Kidney epithelial cell (primary cell): Measurements from ENCODE around the gene METTL9. TPM values are rescaled to one million over a fixed set of nuclear protein-coding genes. Genes with fewer than 3 reads are reported as not detected.
"Not testable (repeated sequence)": the region's sequence is repeated elsewhere in the genome, so short reads cannot be mapped to it uniquely, and the experiment has no call there.

Experiments
- DNase-seq: peaks from one replicate; pipeline ENCODE4 v3.0.0-alpha.2; 2010; ENCODE audit warnings: low read depth
- H3K27me3 ChIP-seq: 2 replicates; pipeline ENCODE4 v1.6.0; 2011; ENCODE audit warnings: low read length; ENCODE audit not compliant: control insufficient read depth, insufficient read depth
- H3K36me3 ChIP-seq: 2 replicates; pipeline ENCODE4 v1.5.1; 2011; ENCODE audit warnings: low read length; ENCODE audit not compliant: control insufficient read depth, insufficient read depth
- H3K4me3 ChIP-seq: 2 replicates; pipeline ENCODE4 v1.5.1; 2011; ENCODE audit warnings: low read depth, mild to moderate bottlenecking, control low read depth, low read length
- total RNA-seq: library from RNA; depleted of rRNA; stranded (reverse); fragments of >200 nt; gene quantifications from 2 replicates; pipeline ENCODE4 v1.2.3, GENCODE V29; 2015
- TF ChIP-seq, protein P1 (sequence below): IDR thresholded peaks from 2 replicates; pipeline ENCODE4 v1.5.1; 2011; ENCODE audit warnings: mild to moderate bottlenecking, moderate library complexity, low read length, control low read depth, inconsistent platforms; ENCODE audit not compliant: insufficient read depth, poor library complexity, severe bottlenecking

METTL9 gene
- 188 and 209 TPM in 2 replicates for total RNA-seq

DNA sequence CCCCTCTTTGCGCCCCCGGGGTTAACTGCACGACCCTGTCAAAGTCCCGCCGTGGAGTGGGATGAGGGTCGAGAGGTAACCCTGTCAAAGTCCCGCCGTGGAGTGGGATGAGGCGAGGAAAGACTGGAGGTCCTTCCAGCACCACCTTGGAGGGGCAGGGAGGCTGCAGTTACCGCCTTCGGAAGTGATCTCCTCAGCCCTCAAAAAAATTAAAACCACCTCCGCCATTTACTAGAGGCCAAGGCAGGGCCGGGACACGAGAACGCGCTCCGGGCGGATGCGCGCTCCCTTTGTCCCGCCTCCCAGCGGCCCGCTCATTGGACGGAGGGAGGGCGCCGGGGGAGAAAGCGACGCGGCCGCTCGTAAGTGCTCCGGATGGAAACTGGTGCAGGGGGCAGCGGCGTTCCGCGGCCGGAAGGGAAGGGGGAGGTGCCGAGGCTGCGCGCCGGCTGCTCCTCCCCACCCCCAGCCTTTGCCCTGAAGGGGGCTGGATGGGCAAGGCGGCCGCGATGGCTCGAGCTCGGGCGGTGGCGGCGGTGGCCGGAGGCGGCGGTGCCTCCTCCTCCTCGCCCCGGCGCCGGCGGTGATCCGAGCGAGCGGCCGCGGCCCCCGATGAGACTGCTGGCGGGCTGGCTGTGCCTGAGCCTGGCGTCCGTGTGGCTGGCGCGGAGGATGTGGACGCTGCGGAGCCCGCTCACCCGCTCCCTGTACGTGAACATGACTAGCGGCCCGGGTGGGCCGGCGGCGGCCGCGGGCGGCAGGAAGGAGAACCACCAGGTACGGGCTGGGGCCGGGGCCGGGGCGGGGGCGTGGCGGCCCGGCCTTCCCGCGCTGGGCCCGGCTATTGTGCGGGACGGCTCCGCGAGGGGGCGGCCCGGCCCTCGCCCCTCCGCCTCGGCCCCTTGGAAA, at the start of gene METTL9:
Gene METTL9, plus strand, starts transcription at position 456 of the 909 bp plus-strand sequence. Its CDS starts 157 bp downstream, at position 613.
- DNase-seq = peak; percentile 55
- H3K36me3 ChIP-seq = no peaks in the 10 kb centered on the region
- peak within 1 kb of the TSS; percentile 79 for H3K4me3 ChIP-seq
- no peaks in the 10 kb centered on the region for H3K27me3 ChIP-seq
- TF ChIP-seq, protein P1, sequence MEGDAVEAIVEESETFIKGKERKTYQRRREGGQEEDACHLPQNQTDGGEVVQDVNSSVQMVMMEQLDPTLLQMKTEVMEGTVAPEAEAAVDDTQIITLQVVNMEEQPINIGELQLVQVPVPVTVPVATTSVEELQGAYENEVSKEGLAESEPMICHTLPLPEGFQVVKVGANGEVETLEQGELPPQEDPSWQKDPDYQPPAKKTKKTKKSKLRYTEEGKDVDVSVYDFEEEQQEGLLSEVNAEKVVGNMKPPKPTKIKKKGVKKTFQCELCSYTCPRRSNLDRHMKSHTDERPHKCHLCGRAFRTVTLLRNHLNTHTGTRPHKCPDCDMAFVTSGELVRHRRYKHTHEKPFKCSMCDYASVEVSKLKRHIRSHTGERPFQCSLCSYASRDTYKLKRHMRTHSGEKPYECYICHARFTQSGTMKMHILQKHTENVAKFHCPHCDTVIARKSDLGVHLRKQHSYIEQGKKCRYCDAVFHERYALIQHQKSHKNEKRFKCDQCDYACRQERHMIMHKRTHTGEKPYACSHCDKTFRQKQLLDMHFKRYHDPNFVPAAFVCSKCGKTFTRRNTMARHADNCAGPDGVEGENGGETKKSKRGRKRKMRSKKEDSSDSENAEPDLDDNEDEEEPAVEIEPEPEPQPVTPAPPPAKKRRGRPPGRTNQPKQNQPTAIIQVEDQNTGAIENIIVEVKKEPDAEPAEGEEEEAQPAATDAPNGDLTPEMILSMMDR = no peak

DNA sequence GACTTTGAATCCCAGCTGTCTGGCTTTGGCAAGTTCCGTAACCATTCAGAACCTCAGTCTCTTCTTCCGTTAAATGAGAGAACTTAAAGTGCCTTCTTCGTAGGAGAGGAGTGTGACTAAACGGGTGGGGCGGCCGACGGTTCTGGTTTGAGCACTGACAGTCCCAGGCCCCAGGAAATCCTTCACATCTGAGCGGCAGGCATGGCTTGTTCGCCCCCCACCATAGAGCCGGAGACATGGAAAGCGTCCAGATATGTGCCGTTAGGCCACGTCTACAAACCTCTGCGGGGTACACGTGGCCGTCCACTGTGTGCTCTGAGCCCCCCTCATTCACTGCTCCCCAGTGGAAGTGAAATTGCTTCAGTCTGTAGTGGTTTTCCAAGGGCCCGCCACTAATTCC, 49.4 kb upstream of the METTL9 start:
- DNase-seq, H3K4me3 ChIP-seq, H3K27me3 ChIP-seq, H3K36me3 ChIP-seq: not testable (repeated sequence)

DNA sequence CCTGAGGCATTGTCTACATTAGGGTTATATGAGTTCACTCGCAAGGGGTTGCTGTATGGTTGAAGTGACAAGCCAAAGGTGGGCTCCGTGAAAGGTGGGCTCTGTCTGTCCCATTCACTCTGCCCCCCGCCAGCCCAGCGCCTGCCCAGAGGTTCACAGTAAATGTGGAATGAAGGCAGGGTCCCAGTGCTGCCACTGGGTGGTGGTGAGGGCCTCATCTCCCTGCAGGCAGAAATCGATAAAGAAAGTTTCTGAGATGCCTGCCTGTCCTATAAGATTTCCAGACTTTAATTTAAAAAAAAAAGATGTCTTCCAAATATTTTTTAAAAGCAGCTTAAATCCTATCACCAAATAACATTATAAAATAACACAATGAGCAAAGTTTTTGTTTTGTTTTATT, 48.9 kb upstream of the METTL9 start:
- not testable (repeated sequence) for H3K4me3 ChIP-seq, H3K36me3 ChIP-seq, DNase-seq, H3K27me3 ChIP-seq

DNA sequence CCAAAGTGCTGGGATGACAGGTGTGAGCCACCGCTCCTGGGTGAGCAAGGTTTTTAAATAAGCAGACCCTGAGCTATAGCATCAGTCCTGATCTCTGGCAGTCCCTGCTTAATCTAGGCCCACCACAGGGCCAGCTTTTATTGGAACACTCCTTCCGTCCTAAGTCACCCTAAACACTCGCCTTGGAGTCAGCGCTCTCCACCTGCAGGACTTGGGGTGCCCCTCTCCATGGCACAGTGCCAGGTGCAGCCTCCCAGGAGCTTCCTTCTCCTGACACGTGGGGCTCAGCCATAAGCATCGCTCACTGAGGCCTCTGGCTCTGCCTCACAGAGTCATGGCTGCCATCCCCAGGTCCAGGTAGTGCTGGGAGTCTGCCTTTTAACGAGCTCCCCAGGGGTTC, 48.3 kb upstream of the METTL9 start:
- H3K36me3 ChIP-seq, DNase-seq, H3K27me3 ChIP-seq, H3K4me3 ChIP-seq: not testable (repeated sequence)

DNA sequence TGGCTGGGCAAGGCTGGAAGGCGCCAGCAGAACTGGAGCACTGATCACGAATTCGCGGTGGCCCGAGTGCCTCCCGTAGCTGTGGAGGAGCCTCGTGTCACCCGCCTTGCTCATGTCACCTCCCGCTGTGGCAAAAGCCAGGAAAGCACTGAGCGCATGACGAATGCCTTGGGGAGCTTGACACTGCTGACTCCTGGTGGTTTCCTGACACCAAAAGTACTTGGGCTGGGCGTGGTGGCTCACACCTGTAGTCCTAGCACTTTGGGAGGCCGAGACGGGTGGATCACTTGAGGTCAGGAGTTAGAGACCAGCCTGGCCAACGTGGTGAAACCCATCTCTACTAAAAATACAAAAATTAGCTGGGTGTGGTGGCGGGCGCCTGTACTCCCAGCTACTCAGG, 47.8 kb upstream of the METTL9 start:
- not testable (repeated sequence) for H3K27me3 ChIP-seq, H3K4me3 ChIP-seq, DNase-seq, H3K36me3 ChIP-seq

DNA sequence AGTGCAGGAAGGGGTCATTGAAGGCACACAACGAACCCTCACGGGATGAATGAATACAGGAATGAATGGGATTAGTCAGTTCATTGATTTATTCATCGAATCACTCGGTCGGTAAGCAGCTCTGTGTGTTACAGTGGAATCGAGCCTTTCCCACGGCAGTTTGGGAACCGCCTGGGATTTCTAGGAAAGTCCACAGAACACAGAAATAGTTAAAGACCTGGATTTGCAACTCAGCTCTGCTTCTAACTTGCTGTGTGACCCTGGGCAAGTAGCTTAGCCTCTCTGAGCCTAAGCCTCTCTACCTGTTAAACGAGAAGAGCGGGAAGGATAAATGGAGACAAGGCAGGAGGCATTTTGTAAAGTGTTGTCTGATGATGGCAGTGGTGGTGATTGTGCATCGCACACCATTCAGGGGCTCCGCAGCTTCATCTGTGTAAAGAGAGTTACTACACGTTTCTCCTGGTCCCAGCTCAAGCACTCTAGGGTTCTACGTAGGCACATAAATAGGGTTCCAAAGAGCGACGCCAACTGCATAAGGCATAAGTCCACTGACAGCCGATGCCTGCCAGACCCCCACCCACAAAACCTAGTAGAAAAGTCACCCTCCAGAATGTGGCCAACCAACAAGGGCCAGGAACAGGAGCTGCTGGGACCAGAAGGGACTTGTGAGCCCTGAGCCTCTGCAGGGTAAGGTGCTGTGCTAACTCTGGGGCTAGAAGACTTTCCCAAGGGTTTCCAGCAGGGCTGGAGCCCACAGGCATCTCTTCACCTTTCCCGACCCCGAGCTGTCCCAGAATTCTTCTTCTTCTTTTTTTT, 45.7 kb upstream of the METTL9 start:
- not testable (repeated sequence) for DNase-seq, H3K36me3 ChIP-seq, H3K4me3 ChIP-seq, H3K27me3 ChIP-seq

DNA sequence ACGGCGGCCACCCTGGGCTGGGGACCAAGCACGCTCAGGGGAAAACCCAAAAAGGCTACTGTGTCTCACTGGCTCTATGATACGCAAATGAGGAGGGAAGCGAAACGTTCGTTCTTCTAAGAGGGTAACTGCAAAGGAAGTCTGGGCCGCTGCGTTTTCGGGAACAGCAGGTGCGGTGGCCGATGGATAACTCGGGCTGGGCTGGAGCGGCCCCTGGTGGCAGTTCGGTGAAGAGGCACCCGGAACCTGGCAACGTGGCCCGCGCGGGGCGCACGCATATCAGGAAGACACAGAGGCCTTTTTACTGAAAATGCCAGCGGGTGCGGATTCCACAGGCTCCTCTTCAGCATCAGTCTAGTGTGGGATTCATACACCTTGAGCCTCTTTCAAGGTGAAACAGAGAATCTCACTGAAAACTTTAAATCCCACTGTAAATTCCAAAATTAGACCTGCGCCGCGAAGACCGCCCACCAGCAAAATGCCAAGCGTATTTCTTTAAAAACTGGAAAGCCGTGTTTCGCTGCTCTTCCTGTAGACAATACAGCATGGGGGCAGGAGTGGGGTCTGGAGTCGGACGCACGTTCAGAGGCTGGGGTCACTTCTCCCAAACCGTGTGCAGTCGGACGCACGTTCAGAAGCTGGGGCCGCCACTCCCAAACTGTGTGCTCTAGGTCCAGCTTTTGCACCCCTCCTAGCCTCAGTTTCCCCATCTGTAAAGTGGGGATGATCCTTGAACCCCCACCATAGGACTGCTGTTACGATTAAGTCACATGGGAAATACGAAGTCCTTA, 44.4 kb upstream of the METTL9 start:
- TF ChIP-seq, protein P1 = peak; percentile 99
- Histone ChIP-seq H3K36me3 (no peaks in the 10 kb centered on the region), H3K4me3 (no peak overlapping the region), H3K27me3 (peaks cover 2% of the 10 kb centered on the region)
- DNase-seq = peak; percentile 23

DNA sequence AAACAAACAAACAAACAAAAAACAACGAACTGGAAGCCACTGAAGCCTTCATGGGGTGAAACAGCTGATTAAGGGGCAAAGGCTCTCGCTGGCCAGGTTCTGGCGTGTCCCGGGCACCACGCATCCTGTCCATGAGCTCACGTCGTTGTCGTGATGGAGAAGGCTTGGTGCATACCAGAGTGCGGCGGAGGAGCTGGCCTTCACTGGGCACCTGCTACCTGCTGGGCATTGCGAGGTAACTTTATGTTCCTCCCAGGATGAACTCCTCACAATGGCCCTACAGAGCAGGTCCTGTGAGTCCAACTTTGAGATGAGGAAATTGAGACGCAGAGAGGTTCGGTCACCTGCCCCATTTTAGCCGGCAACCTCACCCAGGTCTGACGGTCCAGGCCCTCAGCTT, 43.8 kb upstream of the METTL9 start:
- not testable (repeated sequence) for DNase-seq, H3K27me3 ChIP-seq, H3K36me3 ChIP-seq, H3K4me3 ChIP-seq

DNA sequence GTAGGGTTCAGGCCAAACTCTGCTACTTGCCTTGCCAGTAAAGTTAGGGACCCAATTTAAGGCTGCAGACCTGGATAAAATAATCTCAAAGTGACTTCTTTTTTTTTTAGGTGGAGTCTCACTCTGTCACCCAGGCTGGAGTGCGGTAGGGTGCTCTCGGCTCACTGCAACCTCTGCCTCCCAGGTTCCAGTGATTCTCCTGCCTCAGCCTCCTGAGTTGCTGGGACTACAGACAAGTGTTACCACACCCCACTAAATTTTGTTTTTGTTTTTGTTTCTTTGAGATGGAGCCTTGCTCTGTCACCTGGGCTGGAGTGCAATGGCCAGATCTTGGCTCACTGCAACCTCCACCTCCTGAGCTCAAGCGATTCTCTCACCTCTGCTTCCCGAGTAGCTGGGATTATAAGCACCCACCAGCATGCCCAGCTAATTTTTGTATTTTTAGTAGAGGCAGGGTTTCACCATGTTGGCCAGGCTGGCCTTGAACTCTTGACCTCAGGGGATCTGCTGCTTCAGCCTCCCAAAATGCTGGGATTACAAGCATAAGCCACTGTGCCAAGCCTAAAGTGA, 43.3 kb upstream of the METTL9 start:
- not testable (repeated sequence) for H3K27me3 ChIP-seq, H3K36me3 ChIP-seq, DNase-seq

DNA sequence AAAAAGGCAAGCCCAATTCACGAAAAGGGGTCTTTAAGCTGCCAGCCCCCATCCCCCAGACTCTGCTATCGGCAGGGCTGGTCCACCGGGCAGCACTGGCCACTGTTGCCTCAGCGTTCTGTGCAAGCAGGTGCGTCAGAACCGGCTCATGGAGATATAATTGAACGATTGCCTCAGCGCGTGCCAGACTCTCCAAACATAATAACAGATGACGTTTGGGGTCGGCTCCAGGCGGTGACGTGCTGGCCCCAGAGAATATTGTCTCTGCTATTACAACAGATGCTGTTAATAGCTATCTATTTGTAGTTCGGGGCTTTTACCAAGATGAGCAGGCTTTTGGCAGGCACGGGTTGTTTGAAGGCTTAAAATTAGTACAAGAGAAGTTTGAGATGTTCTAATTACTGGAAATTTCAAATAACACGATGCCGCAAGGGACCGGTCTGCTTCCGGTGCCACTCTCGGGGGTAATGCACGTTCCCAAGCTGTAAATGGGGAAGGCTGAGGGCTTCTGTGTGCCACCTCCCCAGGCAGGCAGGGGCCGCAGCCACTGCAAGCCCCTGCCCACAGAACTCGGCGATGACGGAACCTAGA, 42.6 kb upstream of the METTL9 start:
- not testable (repeated sequence) for H3K4me3 ChIP-seq, H3K36me3 ChIP-seq, H3K27me3 ChIP-seq, DNase-seq

More for the DNA sequence above, 43.3 kb upstream of the METTL9 start:
- not testable (repeated sequence) for H3K4me3 ChIP-seq
